H9 (cell line): ENCODE results near the gene ADAMTS2. TPM values are rescaled to one million over a fixed set of nuclear protein-coding genes. Genes with fewer than 3 reads are reported as not detected.

Experiments used
- DNase-seq: peaks from one replicate; pipeline ENCODE4 v3.0.0-alpha.2; 2017
- H2AFZ ChIP-seq: one replicate; pipeline ENCODE4 v1.6.1; 2013; ENCODE audit warnings: mild to moderate bottlenecking, low read length, control low read depth, moderate library complexity
- H2AK5ac ChIP-seq: 2 replicates; pipeline ENCODE4 v1.6.1; 2013; ENCODE audit warnings: low read length, control low read depth, mixed read lengths; ENCODE audit not compliant: insufficient read length
- H2BK120ac ChIP-seq: one replicate; pipeline ENCODE4 v1.6.1; 2013; ENCODE audit warnings: low read depth, mild to moderate bottlenecking, low read length, control low read depth, inconsistent platforms; ENCODE audit not compliant: poor library complexity, severe bottlenecking
- H2BK12ac ChIP-seq: 2 replicates; pipeline ENCODE4 v1.6.1; 2013; ENCODE audit warnings: low read length, control low read depth, mixed read lengths, low read depth; ENCODE audit not compliant: insufficient read length
- H2BK15ac ChIP-seq: 2 replicates; pipeline ENCODE4 v1.6.1; 2013; ENCODE audit warnings: low read depth, low read length, control low read depth
- H2BK20ac ChIP-seq: one replicate; pipeline ENCODE4 v1.6.1; 2013; ENCODE audit warnings: low read depth, mild to moderate bottlenecking, low read length, control low read depth, inconsistent platforms; ENCODE audit not compliant: poor library complexity, severe bottlenecking
- H2BK5ac ChIP-seq: 2 replicates; pipeline ENCODE4 v1.6.1; 2013; ENCODE audit warnings: low read length, control low read depth, mixed read lengths; ENCODE audit not compliant: insufficient read length
- H3K14ac ChIP-seq: 2 replicates; pipeline ENCODE4 v1.6.1; 2013; ENCODE audit warnings: low read length, control low read depth; ENCODE audit not compliant: insufficient read depth
- H3K18ac ChIP-seq: 2 replicates; pipeline ENCODE4 v1.6.1; 2013; ENCODE audit warnings: low read depth, mild to moderate bottlenecking, mixed read lengths, low read length, control low read depth; ENCODE audit not compliant: insufficient read length
- H3K23ac ChIP-seq: 2 replicates; pipeline ENCODE4 v1.6.1; 2013; ENCODE audit warnings: low read length, control low read depth, mixed read lengths, low read depth; ENCODE audit not compliant: insufficient read length
- H3K23me2 ChIP-seq: 2 replicates; pipeline ENCODE4 v1.6.1; 2013; ENCODE audit warnings: low read depth, mild to moderate bottlenecking, mixed read lengths, low read length, control low read depth; ENCODE audit not compliant: insufficient read length, poor library complexity, severe bottlenecking
- H3K27ac ChIP-seq: 2 replicates; pipeline ENCODE4 v1.5.1; 2013; ENCODE audit warnings: low read length, control low read depth, mixed read lengths, low read depth; ENCODE audit not compliant: insufficient read length
- H3K27me3 ChIP-seq: 2 replicates; pipeline ENCODE4 v1.6.1; 2013; ENCODE audit warnings: low read length, control low read depth, inconsistent platforms; ENCODE audit not compliant: insufficient read depth
- H3K4ac ChIP-seq: 2 replicates; pipeline ENCODE4 v1.6.1; 2013; ENCODE audit warnings: low read depth, mild to moderate bottlenecking, control low read depth, inconsistent platforms, low read length, moderate library complexity
- H3K4me1 ChIP-seq: 2 replicates; pipeline ENCODE4 v1.6.1; 2013; ENCODE audit warnings: low read length, control low read depth, inconsistent platforms; ENCODE audit not compliant: insufficient read depth
- H3K4me2 ChIP-seq: 2 replicates; pipeline ENCODE4 v1.6.1; 2013; ENCODE audit warnings: low read length, control low read depth, mixed read lengths; ENCODE audit not compliant: insufficient read length, insufficient read depth
- H3K56ac ChIP-seq: 2 replicates; pipeline ENCODE4 v1.6.1; 2013; ENCODE audit warnings: low read depth, mild to moderate bottlenecking, mixed read lengths, low read length, control low read depth; ENCODE audit not compliant: insufficient read length
- H3K79me1 ChIP-seq: 2 replicates; pipeline ENCODE4 v1.6.1; 2013; ENCODE audit warnings: low read depth, mild to moderate bottlenecking, moderate library complexity, low read length, control low read depth, inconsistent platforms; ENCODE audit not compliant: insufficient read depth, poor library complexity, severe bottlenecking
- H3K79me2 ChIP-seq: 2 replicates; pipeline ENCODE4 v1.6.1; 2013; ENCODE audit warnings: low read length, control low read depth, inconsistent platforms; ENCODE audit not compliant: insufficient read depth
- H3K9ac ChIP-seq: 2 replicates; pipeline ENCODE4 v1.6.1; 2013; ENCODE audit warnings: low read length, control low read depth, mixed read lengths; ENCODE audit not compliant: insufficient read length; ENCODE audit errors: extremely low read depth
- H3K9me3 ChIP-seq: one replicate; pipeline ENCODE4 v1.6.1; 2013; ENCODE audit warnings: low read depth, low read length, inconsistent platforms; ENCODE audit not compliant: control insufficient read depth
- H3T11ph ChIP-seq: one replicate; pipeline ENCODE4 v1.6.1; 2013; ENCODE audit warnings: mild to moderate bottlenecking, low read length, control low read depth, inconsistent platforms
- H4K20me1 ChIP-seq: one replicate; pipeline ENCODE4 v1.6.1; 2013; ENCODE audit not compliant: control insufficient read depth, insufficient read length, insufficient read depth
- H4K5ac ChIP-seq: 2 replicates; pipeline ENCODE4 v1.6.1; 2013; ENCODE audit warnings: low read depth, mild to moderate bottlenecking, mixed read lengths, low read length, control low read depth; ENCODE audit not compliant: insufficient read length
- H4K8ac ChIP-seq: replicated peaks from 2 replicates; pipeline ENCODE4 v1.6.1; 2013; ENCODE audit warnings: low read length, control low read depth, mixed read lengths, low read depth; ENCODE audit not compliant: insufficient read length
- H4K91ac ChIP-seq: 2 replicates; pipeline ENCODE4 v1.6.1; 2013; ENCODE audit warnings: low read depth, mild to moderate bottlenecking, moderate library complexity, mixed read lengths, low read length, control low read depth; ENCODE audit not compliant: insufficient read length
- H3K27ac Mint-ChIP-seq, 3 experiments: 2 replicates in 2 of 3; 3 replicates in 1 of 3; pipeline ENCODE4 v1.8.0; 2020 to 2021; ENCODE audit warnings: mixed read lengths in 3 of 3, mild to moderate bottlenecking in 1 of 3, moderate library complexity in 1 of 3
- H3K27me3 Mint-ChIP-seq: 2 replicates; pipeline ENCODE4 v1.8.0; 2021; ENCODE audit warnings: low read depth, mild to moderate bottlenecking, moderate library complexity, mixed read lengths
- H3K36me3 Mint-ChIP-seq, 3 experiments: 2 replicates in 2 of 3; 3 replicates in 1 of 3; pipeline ENCODE4 v1.8.0; 2020 to 2021; ENCODE audit warnings: low read depth in 3 of 3, mixed read lengths in 3 of 3; ENCODE audit not compliant: insufficient read depth in 1 of 3
- H3K4me1 Mint-ChIP-seq, 2 experiments: 2 replicates each; pipeline ENCODE4 v1.8.0; 2020; ENCODE audit warnings: mixed read lengths in 2 of 2
- H3K4me3 Mint-ChIP-seq, 2 experiments: 2 replicates in 1 of 2; 3 replicates in 1 of 2; pipeline ENCODE4 v1.8.0; 2020 to 2021; ENCODE audit warnings: mild to moderate bottlenecking in 2 of 2, mixed read lengths in 2 of 2, moderate library complexity in 1 of 2
- H3K9me3 Mint-ChIP-seq, 2 experiments: 2 replicates in 1 of 2; 3 replicates in 1 of 2; pipeline ENCODE4 v1.8.0; 2020; ENCODE audit warnings: mild to moderate bottlenecking in 2 of 2, mixed read lengths in 2 of 2, moderate library complexity in 1 of 2
- CTCF ChIP-seq: fragments of 200-600 bp; sonication (generic); conservative IDR thresholded peaks from 3 replicates; pipeline ENCODE4 v1.8.0; 2021; ENCODE audit warnings: antibody characterized with exemption, mild to moderate bottlenecking
- WGBS: extraction: QIAGEN DNeasy Blood & Tissue Kit; methylation state at CpG from one replicate; pipeline ENCODE4 v1.1.7; 2013; ENCODE audit warnings: missing lambda C conversion rate, low lambda C conversion rate, mixed read lengths; ENCODE audit not compliant: insufficient read length; ENCODE audit errors: extremely low coverage; 5-methylcytosine and 5-hydroxymethylcytosine counted together
- total RNA-seq: library from RNA; stranded (reverse); gene quantifications from 2 replicates; pipeline ENCODE4 v1.2.1, GENCODE V29; 2021

Gene ADAMTS2
- total RNA-seq, 1 experiment from 2014 or later: 5.4 TPM

- H3K23ac ChIP-seq: no peak overlapping the region
- peaks cover 23% of the 10 kb centered on the region; the same call in 1 of the 2 replicates for H3K27me3 ChIP-seq
- no peak overlapping the region for H4K8ac ChIP-seq
- H3K4ac ChIP-seq: no peak overlapping the region
- no peak overlapping the region for H3K9ac ChIP-seq
- H3K14ac ChIP-seq: no peak overlapping the region
- peaks cover 8% of the 10 kb centered on the region for H4K20me1 ChIP-seq
- peaks cover 0 to 2% (median 0%) of the 10 kb centered on the region in 3 experiments; a peak in 2 of 7 replicates for H3K36me3 Mint-ChIP-seq
- H2BK15ac ChIP-seq: no peak overlapping the region
- H3K9me3 ChIP-seq: no peaks in the 10 kb centered on the region
- H3K27me3 Mint-ChIP-seq: peaks cover 71% of the 10 kb centered on the region
- H4K91ac ChIP-seq: no peak overlapping the region
- H2AK5ac ChIP-seq: no peak overlapping the region
- no peaks in the 10 kb centered on the region; a peak in 1 of 5 replicates for H3K9me3 Mint-ChIP-seq
- no peaks in the 10 kb centered on the region for H3K79me1 ChIP-seq
- no peak overlapping the region for H4K5ac ChIP-seq
- peaks cover 23% of the 10 kb centered on the region for H3K23me2 ChIP-seq
- H2BK12ac ChIP-seq: no peak overlapping the region
- no peak overlapping the region for H2AFZ ChIP-seq
- peaks cover 23 to 31% of the 10 kb centered on the region in 2 experiments for H3K4me1 Mint-ChIP-seq
- no peak overlapping the region for H2BK20ac ChIP-seq
- H3K27ac Mint-ChIP-seq: no peak overlapping the region
- no peak overlapping the region for H3K27ac ChIP-seq
- no peak overlapping the region for H2BK120ac ChIP-seq
- H3K18ac ChIP-seq: no peak overlapping the region
- no peak overlapping the region; a peak in 1 of 5 replicates for H3K4me3 Mint-ChIP-seq
- no peak for DNase-seq
- H3K4me1 ChIP-seq: peaks cover 3% of the 10 kb centered on the region; the same call in 1 of the 2 replicates
- no peak overlapping the region for H3K56ac ChIP-seq
- no CpG with 5 or more reads among the region's 2 CpGs for WGBS
- H3K4me2 ChIP-seq: no peak overlapping the region
- H3K79me2 ChIP-seq: no peaks in the 10 kb centered on the region
- no peak overlapping the region for H2BK5ac ChIP-seq
- no peak overlapping the region for H3T11ph ChIP-seq
- TF ChIP-seq CTCF: no peak
Observed at GRCh38 chr5:179347581-179347980, 2.3 kb upstream of the ADAMTS2 start.
